ENCODE results near the gene PDGFRB.

- TF ChIP-seq CTCF (conservative IDR thresholded peaks at IDR 0.05 in 1 of 2, IDR thresholded peaks at IDR 0.05 in 1 of 2; ENCODE audit: low read depth in 1 of 2, low read length in 2 of 2) (no peak), EZH2 (IDR thresholded peaks at IDR 0.05; ENCODE audit: low read length, missing control alignments) (no peak)
These were observed 22.9 kb downstream of the PDGFRB start for GRCh38 chr5:150132740-150133139.

Data from fibroblast of lung (primary cell).